Measurements from ENCODE around the gene RABGAP1L.

- TF ChIP-seq CTCF (IDR thresholded peaks at IDR 0.05) (no peak), POLR2A (IDR thresholded peaks at IDR 0.05) (no peak)
These were observed 635.5 kb downstream of the RABGAP1L start for GRCh38 chr1:174794861-174795260.

All from Peyer's patch (tissue), 4 donors.